NCI-H69 (cell line): ENCODE results near the gene ASIC2.

Experiments
- DNase-seq: peaks from one replicate; lab custom pipeline; 2025; lab: John Stamatoyannopoulos, UW

Gene ASIC2

GRCh38 chr17:33152783-33153182 lies 140.3 kb downstream of the ASIC2 start:
- no peak for DNase-seq

GRCh38 chr17:33151565-33151964 lies 141.5 kb downstream of the ASIC2 start:
- DNase-seq, result no peak

- DNase-seq, result no peak
These were observed 147.2 kb downstream of the ASIC2 start for GRCh38 chr17:33145941-33146340.

- DNase-seq, result no peak
These were observed 148.3 kb downstream of the ASIC2 start for GRCh38 chr17:33144837-33145236.

GRCh38 chr17:33142705-33143299 lies 150.3 kb downstream of the ASIC2 start:
- DNase-seq, result no peak

GRCh38 chr17:33140413-33141099 lies 152.5 kb downstream of the ASIC2 start:
- DNase-seq, result peak; percentile 50

GRCh38 chr17:33138627-33139026 lies 154.5 kb downstream of the ASIC2 start:
- no peak for DNase-seq

- no peak for DNase-seq
These were observed 155.7 kb downstream of the ASIC2 start for GRCh38 chr17:33137426-33137825.

- no peak for DNase-seq
These were observed 157.4 kb downstream of the ASIC2 start for GRCh38 chr17:33135691-33136090.

- no peak for DNase-seq
These were observed 161.5 kb downstream of the ASIC2 start for GRCh38 chr17:33131620-33132019.

- DNase-seq, result no peak
These were observed 165.4 kb downstream of the ASIC2 start for GRCh38 chr17:33127706-33128105.

GRCh38 chr17:33126086-33126485 lies 167.0 kb downstream of the ASIC2 start:
- no peak for DNase-seq

- DNase-seq, result no peak
These were observed 167.5 kb downstream of the ASIC2 start for GRCh38 chr17:33125552-33125950.

- no peak for DNase-seq
These were observed 168.1 kb downstream of the ASIC2 start for GRCh38 chr17:33124871-33125551.

GRCh38 chr17:33124185-33124584 lies 168.9 kb downstream of the ASIC2 start:
- no peak for DNase-seq

- DNase-seq, result no peak
These were observed 171.3 kb downstream of the ASIC2 start for GRCh38 chr17:33121756-33122155.

GRCh38 chr17:33121272-33121671 lies 171.8 kb downstream of the ASIC2 start:
- no peak for DNase-seq

- no peak for DNase-seq
These were observed 173.0 kb downstream of the ASIC2 start for GRCh38 chr17:33120103-33120502.

GRCh38 chr17:33118391-33119075 lies 174.6 kb downstream of the ASIC2 start:
- no peak for DNase-seq

- no peak for DNase-seq
These were observed 177.0 kb downstream of the ASIC2 start for GRCh38 chr17:33116021-33116551.

GRCh38 chr17:33115366-33115765 lies 177.7 kb downstream of the ASIC2 start:
- DNase-seq, result no peak

GRCh38 chr17:33113991-33114370 lies 179.1 kb downstream of the ASIC2 start:
- DNase-seq, result no peak
